ENCODE data around the gene ATP8B4.
A peak's percentile ranks its signal among the peaks of the same experiment; 100 is the strongest.

ATP8B4 gene

GRCh38 chr15:49900903-49901235 is 218.2 kb downstream of the ATP8B4 start:
- Mint-ChIP-seq H3K27me3 (no peaks in the 10 kb centered on the region), H3K9me3 (no peaks in the 10 kb centered on the region), H3K4me1 (no peaks in the 10 kb centered on the region), H3K27ac (no peak overlapping the region), H3K4me3 (no peak overlapping the region), H3K36me3 (no peaks in the 10 kb centered on the region)
- no peak for ATAC-seq

DNA sequence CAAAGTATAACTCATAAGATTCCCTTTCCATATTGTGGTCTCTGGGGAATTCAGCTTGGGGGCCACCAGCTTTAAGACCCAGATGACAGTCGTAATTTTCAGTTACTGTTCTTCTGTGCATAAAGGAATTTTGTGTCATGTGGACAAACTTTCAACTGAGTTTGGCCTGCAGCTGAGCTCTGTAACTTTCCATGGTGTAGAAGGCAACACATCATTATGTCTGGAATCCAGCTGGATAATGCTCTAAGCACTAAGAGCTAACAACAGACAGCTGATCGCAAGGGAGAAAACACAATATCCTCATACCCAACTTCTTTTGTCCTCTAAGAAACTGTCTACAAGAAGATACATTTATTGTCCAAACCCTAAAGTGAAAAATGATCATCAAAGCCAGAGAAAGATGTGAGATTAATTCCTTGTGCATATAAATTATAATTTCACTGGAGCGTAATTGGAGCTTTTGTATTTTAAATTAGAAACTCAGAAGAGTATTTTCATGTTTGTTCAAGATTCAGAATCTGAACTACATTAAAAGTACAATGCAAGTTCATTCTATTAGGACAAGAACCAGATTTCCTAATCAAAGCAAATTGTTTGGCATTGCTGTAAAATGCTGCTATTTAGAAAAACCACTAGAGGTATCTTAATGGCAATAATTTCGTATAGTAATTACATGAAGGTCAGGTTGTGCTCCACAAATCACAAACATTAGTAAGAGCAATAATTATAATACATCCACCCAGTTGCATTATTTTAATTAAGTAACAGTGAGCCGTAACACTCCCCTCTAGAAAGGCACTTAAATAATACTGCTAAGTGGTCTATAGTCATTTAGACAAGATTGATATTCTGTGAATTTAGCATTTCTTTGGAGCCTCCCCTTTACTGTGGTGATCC is 218.8 kb downstream of the ATP8B4 start:
- no peak overlapping the region for H3K4me3 Mint-ChIP-seq
- H3K27me3 Mint-ChIP-seq = no peaks in the 10 kb centered on the region
- no peak for ATAC-seq
- no peaks in the 10 kb centered on the region for H3K36me3 Mint-ChIP-seq
- H3K4me1 Mint-ChIP-seq = no peaks in the 10 kb centered on the region
- no peaks in the 10 kb centered on the region for H3K9me3 Mint-ChIP-seq
- H3K27ac Mint-ChIP-seq = no peak overlapping the region

GRCh38 chr15:49898575-49899283 is 220.3 kb downstream of the ATP8B4 start:
- ATAC-seq = no peak

DNA sequence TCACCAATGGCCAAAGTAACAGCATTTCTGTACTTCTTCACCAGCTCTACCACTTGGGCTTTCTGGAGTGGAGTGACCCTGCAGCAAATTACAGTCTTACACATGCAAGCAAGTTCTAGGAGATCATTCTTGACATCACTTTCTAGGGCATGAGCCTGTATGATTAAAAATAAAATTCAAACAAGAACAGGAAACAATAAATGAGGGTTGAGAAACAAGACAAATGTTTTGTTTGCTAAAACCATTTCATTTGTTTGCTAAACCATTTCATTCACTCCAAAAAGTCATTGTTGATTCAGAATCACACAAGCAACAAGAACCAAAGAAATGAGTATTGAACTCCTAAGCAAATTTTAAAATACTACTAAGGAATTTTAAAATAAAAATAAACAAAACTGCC is 220.9 kb downstream of the ATP8B4 start:
- Mint-ChIP-seq H3K36me3 (no peaks in the 10 kb centered on the region), H3K4me3 (no peak overlapping the region), H3K9me3 (no peaks in the 10 kb centered on the region), H3K4me1 (no peaks in the 10 kb centered on the region), H3K27me3 (no peaks in the 10 kb centered on the region), H3K27ac (no peak overlapping the region)
- no peak for ATAC-seq

More at GRCh38 chr15:49898575-49899283, 220.3 kb downstream of the ATP8B4 start:
- no peak overlapping the region for H3K27ac Mint-ChIP-seq
- H3K36me3 Mint-ChIP-seq = no peaks in the 10 kb centered on the region
- no peaks in the 10 kb centered on the region for H3K9me3 Mint-ChIP-seq
- no peak overlapping the region for H3K4me3 Mint-ChIP-seq
- no peaks in the 10 kb centered on the region for H3K4me1 Mint-ChIP-seq
- no peaks in the 10 kb centered on the region for H3K27me3 Mint-ChIP-seq

DNA sequence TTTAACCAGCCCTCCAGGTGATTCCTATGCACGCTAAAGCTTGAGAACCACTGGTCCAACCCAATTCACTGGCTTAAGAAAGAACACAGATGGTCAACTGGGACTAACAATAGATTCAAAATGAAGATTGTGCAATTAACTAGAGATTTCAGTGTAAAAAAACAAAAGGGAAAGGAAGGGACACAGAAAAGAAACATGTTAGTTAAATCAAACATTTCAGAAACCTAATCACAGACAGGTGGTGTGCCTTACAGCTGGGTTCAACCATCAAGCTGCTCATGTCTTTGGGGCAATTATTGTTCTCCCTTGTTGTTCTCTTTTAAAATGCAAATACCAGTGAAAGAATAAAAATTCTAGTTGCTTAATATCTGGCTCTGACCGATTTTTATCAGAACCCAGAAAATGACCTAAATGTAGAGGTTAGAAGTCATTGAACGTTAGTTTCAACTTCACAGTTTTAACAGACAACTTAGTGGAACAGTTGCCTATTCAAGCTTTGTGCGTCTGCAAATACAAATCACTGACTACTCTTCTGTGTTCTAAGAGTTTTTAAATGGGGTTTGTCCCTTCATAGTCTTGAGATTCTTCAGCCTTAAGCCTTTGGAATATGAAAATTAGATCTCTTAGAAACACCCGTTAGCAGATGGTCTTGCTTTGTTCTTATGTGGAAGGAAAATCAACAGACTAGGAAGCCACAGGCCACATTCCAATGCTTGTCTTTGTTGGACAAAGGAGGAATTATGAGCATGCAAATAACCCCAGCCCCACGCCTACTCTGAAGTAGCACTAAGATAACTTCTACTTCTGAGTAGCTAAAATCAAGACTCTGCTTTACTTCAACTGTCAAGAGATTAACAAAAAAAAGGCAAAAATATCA is 223.4 kb downstream of the ATP8B4 start:
- no peaks in the 10 kb centered on the region for H3K9me3 Mint-ChIP-seq
- H3K36me3 Mint-ChIP-seq = no peaks in the 10 kb centered on the region
- H3K4me3 Mint-ChIP-seq = no peak overlapping the region
- no peaks in the 10 kb centered on the region for H3K27me3 Mint-ChIP-seq
- no peak overlapping the region for H3K27ac Mint-ChIP-seq
- no peaks in the 10 kb centered on the region for H3K4me1 Mint-ChIP-seq
- no peak for ATAC-seq

GRCh38 chr15:49890689-49891088 is 228.3 kb downstream of the ATP8B4 start:
- Mint-ChIP-seq H3K27me3 (no peaks in the 10 kb centered on the region), H3K9me3 (no peaks in the 10 kb centered on the region), H3K36me3 (no peaks in the 10 kb centered on the region), H3K4me3 (no peak overlapping the region), H3K27ac (no peak overlapping the region), H3K4me1 (no peaks in the 10 kb centered on the region)
- no peak for ATAC-seq

- H3K36me3 Mint-ChIP-seq = no peaks in the 10 kb centered on the region
- H3K9me3 Mint-ChIP-seq = no peaks in the 10 kb centered on the region
- H3K4me1 Mint-ChIP-seq = no peaks in the 10 kb centered on the region
- no peaks in the 10 kb centered on the region for H3K27me3 Mint-ChIP-seq
- no peak for ATAC-seq
- no peak overlapping the region for H3K27ac Mint-ChIP-seq
- no peak overlapping the region for H3K4me3 Mint-ChIP-seq
These were observed 229.5 kb downstream of the ATP8B4 start for GRCh38 chr15:49889536-49889935.

GRCh38 chr15:49888734-49889133 is 230.3 kb downstream of the ATP8B4 start:
- Mint-ChIP-seq H3K27ac (no peak overlapping the region), H3K4me1 (no peaks in the 10 kb centered on the region), H3K27me3 (no peaks in the 10 kb centered on the region), H3K4me3 (no peak overlapping the region), H3K36me3 (no peaks in the 10 kb centered on the region), H3K9me3 (no peaks in the 10 kb centered on the region)
- no peak for ATAC-seq

DNA sequence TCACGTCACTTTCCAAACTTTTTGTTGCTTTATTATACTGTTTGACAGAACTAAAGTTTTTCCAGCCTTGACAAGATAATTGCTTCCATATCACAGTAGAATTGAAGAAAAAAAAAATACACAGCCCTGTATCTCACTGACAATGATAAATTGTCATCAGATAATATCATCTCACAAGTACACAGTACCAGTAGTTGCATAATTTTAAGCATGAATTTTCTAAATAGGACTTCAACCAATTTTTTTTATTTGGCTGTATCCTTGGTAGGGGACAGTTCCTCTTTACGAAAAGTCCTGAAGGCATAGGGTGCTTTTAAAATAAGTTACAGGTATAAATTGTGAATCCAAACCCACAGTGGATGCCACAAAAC is 230.7 kb downstream of the ATP8B4 start:
- no peaks in the 10 kb centered on the region for H3K4me1 Mint-ChIP-seq
- H3K27me3 Mint-ChIP-seq = no peaks in the 10 kb centered on the region
- no peak overlapping the region for H3K27ac Mint-ChIP-seq
- no peaks in the 10 kb centered on the region for H3K36me3 Mint-ChIP-seq
- no peak for ATAC-seq
- no peaks in the 10 kb centered on the region for H3K9me3 Mint-ChIP-seq
- no peak overlapping the region for H3K4me3 Mint-ChIP-seq

- Mint-ChIP-seq H3K27me3 (no peaks in the 10 kb centered on the region), H3K27ac (no peak overlapping the region), H3K36me3 (no peaks in the 10 kb centered on the region), H3K4me1 (no peaks in the 10 kb centered on the region), H3K9me3 (no peaks in the 10 kb centered on the region), H3K4me3 (no peak overlapping the region)
- ATAC-seq = no peak
These were observed 231.2 kb downstream of the ATP8B4 start for GRCh38 chr15:49887659-49888322.

- Mint-ChIP-seq H3K27ac (no peak overlapping the region), H3K4me3 (no peak overlapping the region), H3K9me3 (no peaks in the 10 kb centered on the region), H3K27me3 (no peaks in the 10 kb centered on the region), H3K4me1 (no peaks in the 10 kb centered on the region), H3K36me3 (no peaks in the 10 kb centered on the region)
- ATAC-seq = no peak
These were observed 235.9 kb downstream of the ATP8B4 start for GRCh38 chr15:49883121-49883520.

DNA sequence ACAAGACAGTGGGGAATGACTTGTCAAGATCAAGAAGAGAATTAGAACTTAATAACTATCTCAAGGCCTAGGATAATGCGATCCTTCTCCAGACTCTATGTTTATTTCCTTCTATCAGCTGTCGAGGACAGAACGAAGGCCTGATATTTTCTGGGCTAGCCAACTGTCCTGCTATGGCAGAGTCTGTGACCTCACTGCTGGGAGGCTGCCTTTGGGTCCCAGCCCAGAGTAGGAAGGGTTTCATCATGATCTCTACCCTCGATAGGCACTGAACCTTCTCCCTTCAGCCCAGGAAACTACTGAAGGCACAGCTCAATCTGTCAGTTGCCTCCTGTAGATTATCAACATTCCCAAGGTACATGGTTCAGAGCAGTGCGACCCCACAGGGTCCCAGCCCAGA is 237.2 kb downstream of the ATP8B4 start:
- Mint-ChIP-seq H3K4me1 (no peaks in the 10 kb centered on the region), H3K27ac (no peak overlapping the region), H3K27me3 (no peaks in the 10 kb centered on the region), H3K36me3 (no peaks in the 10 kb centered on the region), H3K9me3 (no peaks in the 10 kb centered on the region), H3K4me3 (no peak overlapping the region)
- peak; percentile 37 for ATAC-seq

- H3K36me3 Mint-ChIP-seq = no peaks in the 10 kb centered on the region
- H3K4me3 Mint-ChIP-seq = no peak overlapping the region
- no peaks in the 10 kb centered on the region for H3K4me1 Mint-ChIP-seq
- ATAC-seq = no peak
- no peaks in the 10 kb centered on the region for H3K27me3 Mint-ChIP-seq
- no peaks in the 10 kb centered on the region for H3K9me3 Mint-ChIP-seq
- no peak overlapping the region for H3K27ac Mint-ChIP-seq
These were observed 237.6 kb downstream of the ATP8B4 start for GRCh38 chr15:49881433-49881832.

DNA sequence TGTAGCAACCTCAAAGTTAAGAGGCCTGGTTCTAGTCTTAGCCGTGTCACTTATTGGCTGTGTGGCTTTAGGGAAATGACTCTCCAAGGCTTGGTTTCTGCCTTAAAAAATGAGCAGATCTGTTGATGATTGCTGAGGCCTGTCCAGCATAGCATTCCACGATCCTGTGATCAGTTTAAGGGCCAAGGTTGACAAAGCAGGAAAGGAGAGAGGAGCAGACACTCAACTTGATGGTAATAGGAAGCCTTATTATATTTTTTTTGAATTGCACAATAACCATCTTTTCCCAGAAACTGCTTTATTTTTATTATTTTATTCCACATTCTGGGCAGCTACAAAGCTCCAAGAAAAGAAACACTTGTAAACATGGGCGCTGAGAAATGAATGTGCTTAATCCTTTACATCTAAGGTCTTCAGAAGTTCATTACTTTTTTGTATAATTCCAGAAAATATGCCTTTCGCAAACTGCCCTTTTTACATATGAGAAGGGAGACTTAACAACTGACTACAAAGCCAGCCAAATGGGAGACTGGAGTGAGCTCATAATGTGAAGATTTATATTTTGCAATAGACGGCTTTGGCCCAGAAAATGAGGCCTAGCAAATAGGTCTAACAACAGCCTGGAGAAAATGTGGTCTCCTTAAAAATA is 241.0 kb downstream of the ATP8B4 start:
- Mint-ChIP-seq H3K27me3 (no peaks in the 10 kb centered on the region), H3K36me3 (no peaks in the 10 kb centered on the region), H3K4me3 (no peak overlapping the region), H3K27ac (no peak overlapping the region), H3K9me3 (no peaks in the 10 kb centered on the region), H3K4me1 (no peaks in the 10 kb centered on the region)
- ATAC-seq = no peak

All from stimulated activated memory B cell treated with anti-CD40 and anti-IgM and Interleukin-4, amounts not matched to agents 10 μg/mL and 1 μg/mL and 100 μg/mL, for 72 hours (primary cell).